Measurements from ENCODE around the gene JARID2. TPM values are rescaled to one million over a fixed set of nuclear protein-coding genes. Genes with fewer than 3 reads are reported as not detected.

JARID2 gene
- total and polyA plus RNA-seq, 10 of the 15 experiments (the other 5 are each of a cell fraction or from before 2014, with no cell fraction given) = 4.2 to 21.6 (median 11.7) TPM

GRCh38 chr6:15398633-15399275 lies 152.9 kb downstream of the JARID2 start (continued):
- peak; percentile 25 to 31; a peak in 1 of 4 replicates for TF ChIP-seq EP300 (IDR thresholded peaks at IDR 0.05; ENCODE audit: borderline replicate concordance in 1 of 2, control insufficient read depth in 1 of 2, low read depth in 2 of 2, low read length in 2 of 2)
- peak; percentile 71 for TF ChIP-seq NFIC (IDR thresholded peaks at IDR 0.05; ENCODE audit: low read depth, low read length)
- TF ChIP-seq TBL1XR1 (IDR thresholded peaks at IDR 0.05; ENCODE audit: low read depth, low read length) = 0 out of 2 replicates have a peak, but pooled peaks have one; percentile 23
- no peak for TF ChIP-seq PAX5 (IDR thresholded peaks at IDR 0.05; ENCODE audit: borderline replicate concordance, low read depth, low read length)
- peak; percentile 93 for TF ChIP-seq PBX3 (IDR thresholded peaks at IDR 0.05; ENCODE audit: insufficient replicate concordance, low read depth, low read length)
- TF ChIP-seq EGR1 (IDR thresholded peaks at IDR 0.05; ENCODE audit: borderline replicate concordance in 1 of 2, low read depth in 2 of 2, low read length in 2 of 2) = 0 out of 3 replicates have a peak, but pooled peaks of 1 of the 2 experiments have one; percentile 32
- TF ChIP-seq SKIL (IDR thresholded peaks at IDR 0.05; ENCODE audit: low read depth, poor library complexity, severe bottlenecking) = peak; percentile 67
- peak; percentile 97 for TF ChIP-seq PKNOX1 (IDR thresholded peaks at IDR 0.05)
- peak; percentile 66 for TF ChIP-seq DPF2 (IDR thresholded peaks at IDR 0.05)
- peak; percentile 62; the same call in 1 of the 2 replicates for TF ChIP-seq MTA2 (IDR thresholded peaks at IDR 0.05; ENCODE audit: low read depth)
- TF ChIP-seq, protein P1, sequence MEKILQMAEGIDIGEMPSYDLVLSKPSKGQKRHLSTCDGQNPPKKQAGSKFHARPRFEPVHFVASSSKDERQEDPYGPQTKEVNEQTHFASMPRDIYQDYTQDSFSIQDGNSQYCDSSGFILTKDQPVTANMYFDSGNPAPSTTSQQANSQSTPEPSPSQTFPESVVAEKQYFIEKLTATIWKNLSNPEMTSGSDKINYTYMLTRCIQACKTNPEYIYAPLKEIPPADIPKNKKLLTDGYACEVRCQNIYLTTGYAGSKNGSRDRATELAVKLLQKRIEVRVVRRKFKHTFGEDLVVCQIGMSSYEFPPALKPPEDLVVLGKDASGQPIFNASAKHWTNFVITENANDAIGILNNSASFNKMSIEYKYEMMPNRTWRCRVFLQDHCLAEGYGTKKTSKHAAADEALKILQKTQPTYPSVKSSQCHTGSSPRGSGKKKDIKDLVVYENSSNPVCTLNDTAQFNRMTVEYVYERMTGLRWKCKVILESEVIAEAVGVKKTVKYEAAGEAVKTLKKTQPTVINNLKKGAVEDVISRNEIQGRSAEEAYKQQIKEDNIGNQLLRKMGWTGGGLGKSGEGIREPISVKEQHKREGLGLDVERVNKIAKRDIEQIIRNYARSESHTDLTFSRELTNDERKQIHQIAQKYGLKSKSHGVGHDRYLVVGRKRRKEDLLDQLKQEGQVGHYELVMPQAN (conservative IDR thresholded peaks at IDR 0.05) = no peak
- no peak for TF ChIP-seq PRDM15 (CRISPR knock-in tag; IDR thresholded peaks at IDR 0.05)
- 0 out of 2 replicates have a peak, but pooled peaks have one; percentile 35 for TF ChIP-seq BCL11A (IDR thresholded peaks at IDR 0.05; ENCODE audit: low read depth, low read length)
- no peak for TF ChIP-seq SMAD5 (IDR thresholded peaks at IDR 0.05; ENCODE audit: low read depth)
- TF ChIP-seq MYB (IDR thresholded peaks at IDR 0.05; ENCODE audit: borderline replicate concordance, low read depth, low read length) = no peak
- peak; percentile 65; the same call in 1 of the 3 replicates for TF ChIP-seq POU2F2 (IDR thresholded peaks at IDR 0.05; ENCODE audit: borderline replicate concordance, low read depth, low read length)
- peak in 1 of 2 experiments; percentile 39; a peak in 1 of 4 replicates for TF ChIP-seq ETV6 (conservative IDR thresholded peaks at IDR 0.05 in 1 of 2, IDR thresholded peaks at IDR 0.05 in 1 of 2; ENCODE audit: borderline replicate concordance in 1 of 2, low read depth in 1 of 2)
- TF ChIP-seq KDM1A (IDR thresholded peaks at IDR 0.05; ENCODE audit: borderline replicate concordance) = no peak
